ENCODE data around the gene PTPRG.

The PTPRG gene

GRCh38 chr3:61674596-61674995 is 113.2 kb downstream of the PTPRG start:
- DNase-seq: no peak
- no peak overlapping the region for H3K14ac ChIP-seq (ENCODE audit: low read length)
- peaks cover 0 to 2% of the 10 kb centered on the region in 2 experiments for H3K4me1 ChIP-seq (ENCODE audit: control insufficient read depth in 1 of 2, insufficient read depth in 2 of 2, low read length in 2 of 2)
- H4K8ac ChIP-seq (ENCODE audit: low read depth, low read length): no peak overlapping the region
- no peak overlapping the region for H2BK5ac ChIP-seq (ENCODE audit: low read depth, low read length, poor library complexity)
- H3K9ac ChIP-seq (ENCODE audit: low read length): no peak overlapping the region
- H3K18ac ChIP-seq (ENCODE audit: low read length): no peak overlapping the region
- H3K27me3 ChIP-seq (ENCODE audit: insufficient read depth, low read length): no peaks in the 10 kb centered on the region
- H2BK12ac ChIP-seq (ENCODE audit: low read length): no peak overlapping the region
- H3K36me3 ChIP-seq (ENCODE audit: control insufficient read depth in 1 of 2, insufficient read depth in 2 of 2, low read length in 2 of 2): no peaks in the 10 kb centered on the region
- WGBS (ENCODE audit: extremely low coverage, insufficient coverage, insufficient read length): no CpG with 5 or more reads among the region's 1 CpG
- H2BK120ac ChIP-seq (ENCODE audit: insufficient read depth, low read length, poor library complexity): no peak overlapping the region
- H3K9me3 ChIP-seq (ENCODE audit: insufficient read depth, low read depth, low read length): peaks cover 2% of the 10 kb centered on the region
- H4K12ac ChIP-seq (ENCODE audit: low read depth, low read length): no peak overlapping the region
- no peak overlapping the region for H3K4me3 ChIP-seq (ENCODE audit: low read depth, low read length)
- H2AFZ ChIP-seq (ENCODE audit: insufficient read depth, low read length, poor library complexity): no peak overlapping the region
- H3K79me1 ChIP-seq (ENCODE audit: low read length): no peaks in the 10 kb centered on the region
- no peak overlapping the region for H3K4me2 ChIP-seq (ENCODE audit: low read length)
- H3K4ac ChIP-seq (ENCODE audit: low read depth, low read length): no peak overlapping the region
- H4K91ac ChIP-seq (ENCODE audit: low read depth, low read length): no peak overlapping the region
- no peak overlapping the region for H2AK5ac ChIP-seq (ENCODE audit: low read length)
- no peak overlapping the region for H3K27ac ChIP-seq (ENCODE audit: low read depth, low read length)
- H3K79me2 ChIP-seq (ENCODE audit: control insufficient read depth, insufficient read depth, low read length, poor library complexity): no peaks in the 10 kb centered on the region
- no peak overlapping the region for H3K23ac ChIP-seq (ENCODE audit: low read length)

GRCh38 chr3:61679026-61679425 is 117.7 kb downstream of the PTPRG start:
- Histone ChIP-seq H3K4me2 (ENCODE audit: low read length) (no peak overlapping the region), H3K9me3 (ENCODE audit: insufficient read depth, low read depth, low read length) (no peaks in the 10 kb centered on the region), H3K27ac (ENCODE audit: low read depth, low read length) (no peak overlapping the region), H3K36me3 (ENCODE audit: control insufficient read depth in 1 of 2, insufficient read depth in 2 of 2, low read length in 2 of 2) (no peaks in the 10 kb centered on the region), H4K91ac (ENCODE audit: low read depth, low read length) (no peak overlapping the region), H2AFZ (ENCODE audit: insufficient read depth, low read length, poor library complexity) (no peak overlapping the region), H3K9ac (ENCODE audit: low read length) (no peak overlapping the region), H3K18ac (ENCODE audit: low read length) (no peak overlapping the region), H2BK5ac (ENCODE audit: low read depth, low read length, poor library complexity) (no peak overlapping the region), H3K79me1 (ENCODE audit: low read length) (no peaks in the 10 kb centered on the region), H2BK12ac (ENCODE audit: low read length) (no peak overlapping the region), H3K4me1 (ENCODE audit: control insufficient read depth in 1 of 2, insufficient read depth in 2 of 2, low read length in 2 of 2) (peaks cover 0 to 2% of the 10 kb centered on the region in 2 experiments), H4K8ac (ENCODE audit: low read depth, low read length) (no peak overlapping the region), H3K27me3 (ENCODE audit: insufficient read depth, low read length) (no peaks in the 10 kb centered on the region), H2BK120ac (ENCODE audit: insufficient read depth, low read length, poor library complexity) (no peak overlapping the region), H4K12ac (ENCODE audit: low read depth, low read length) (no peak overlapping the region), H3K4ac (ENCODE audit: low read depth, low read length) (no peak overlapping the region), H3K14ac (ENCODE audit: low read length) (no peak overlapping the region), H3K79me2 (ENCODE audit: control insufficient read depth, insufficient read depth, low read length, poor library complexity) (no peaks in the 10 kb centered on the region), H3K23ac (ENCODE audit: low read length) (no peak overlapping the region), H2AK5ac (ENCODE audit: low read length) (no peak overlapping the region), H3K4me3 (ENCODE audit: low read depth, low read length) (no peak overlapping the region)
- no CpG with 5 or more reads among the region's 4 CpGs for WGBS (ENCODE audit: extremely low coverage, insufficient coverage, insufficient read length)
- DNase-seq: no peak

- no peak overlapping the region for H3K27ac ChIP-seq (ENCODE audit: low read depth, low read length)
- no peak overlapping the region for H4K91ac ChIP-seq (ENCODE audit: low read depth, low read length)
- no peak overlapping the region for H2BK12ac ChIP-seq (ENCODE audit: low read length)
- no peak overlapping the region for H3K23ac ChIP-seq (ENCODE audit: low read length)
- H3K36me3 ChIP-seq (ENCODE audit: control insufficient read depth in 1 of 2, insufficient read depth in 2 of 2, low read length in 2 of 2): no peaks in the 10 kb centered on the region
- H3K4me1 ChIP-seq (ENCODE audit: control insufficient read depth in 1 of 2, insufficient read depth in 2 of 2, low read length in 2 of 2): peaks cover 0 to 2% of the 10 kb centered on the region in 2 experiments
- no peak overlapping the region for H3K4me2 ChIP-seq (ENCODE audit: low read length)
- no peak for DNase-seq
- no peak overlapping the region for H3K4me3 ChIP-seq (ENCODE audit: low read depth, low read length)
- H3K9me3 ChIP-seq (ENCODE audit: insufficient read depth, low read depth, low read length): no peaks in the 10 kb centered on the region
- H2BK5ac ChIP-seq (ENCODE audit: low read depth, low read length, poor library complexity): no peak overlapping the region
- no peak overlapping the region for H3K4ac ChIP-seq (ENCODE audit: low read depth, low read length)
- H3K9ac ChIP-seq (ENCODE audit: low read length): no peak overlapping the region
- no peaks in the 10 kb centered on the region for H3K79me1 ChIP-seq (ENCODE audit: low read length)
- no peak overlapping the region for H4K12ac ChIP-seq (ENCODE audit: low read depth, low read length)
- H4K8ac ChIP-seq (ENCODE audit: low read depth, low read length): no peak overlapping the region
- H2AK5ac ChIP-seq (ENCODE audit: low read length): no peak overlapping the region
- H3K14ac ChIP-seq (ENCODE audit: low read length): no peak overlapping the region
- no peak overlapping the region for H2AFZ ChIP-seq (ENCODE audit: insufficient read depth, low read length, poor library complexity)
- H3K18ac ChIP-seq (ENCODE audit: low read length): no peak overlapping the region
- no peak overlapping the region for H2BK120ac ChIP-seq (ENCODE audit: insufficient read depth, low read length, poor library complexity)
- no CpG with 5 or more reads among the region's 3 CpGs for WGBS (ENCODE audit: extremely low coverage, insufficient coverage, insufficient read length)
- H3K79me2 ChIP-seq (ENCODE audit: control insufficient read depth, insufficient read depth, low read length, poor library complexity): no peaks in the 10 kb centered on the region
- no peaks in the 10 kb centered on the region for H3K27me3 ChIP-seq (ENCODE audit: insufficient read depth, low read length)
These were observed 119.2 kb downstream of the PTPRG start for GRCh38 chr3:61680617-61681016.

- Histone ChIP-seq H3K27ac (ENCODE audit: low read depth, low read length) (no peak overlapping the region), H3K4me1 (ENCODE audit: control insufficient read depth in 1 of 2, insufficient read depth in 2 of 2, low read length in 2 of 2) (peaks cover 0 to 2% of the 10 kb centered on the region in 2 experiments), H3K23ac (ENCODE audit: low read length) (no peak overlapping the region), H2BK120ac (ENCODE audit: insufficient read depth, low read length, poor library complexity) (no peak overlapping the region), H4K91ac (ENCODE audit: low read depth, low read length) (no peak overlapping the region), H3K4me3 (ENCODE audit: low read depth, low read length) (no peak overlapping the region), H2BK12ac (ENCODE audit: low read length) (no peak overlapping the region), H3K79me1 (ENCODE audit: low read length) (no peaks in the 10 kb centered on the region), H3K18ac (ENCODE audit: low read length) (no peak overlapping the region), H3K4me2 (ENCODE audit: low read length) (no peak overlapping the region), H2BK5ac (ENCODE audit: low read depth, low read length, poor library complexity) (no peak overlapping the region), H3K9me3 (ENCODE audit: insufficient read depth, low read depth, low read length) (no peaks in the 10 kb centered on the region), H3K79me2 (ENCODE audit: control insufficient read depth, insufficient read depth, low read length, poor library complexity) (no peaks in the 10 kb centered on the region), H2AK5ac (ENCODE audit: low read length) (no peak overlapping the region), H3K9ac (ENCODE audit: low read length) (no peak overlapping the region), H3K14ac (ENCODE audit: low read length) (no peak overlapping the region), H3K36me3 (ENCODE audit: control insufficient read depth in 1 of 2, insufficient read depth in 2 of 2, low read length in 2 of 2) (no peaks in the 10 kb centered on the region), H4K12ac (ENCODE audit: low read depth, low read length) (no peak overlapping the region), H2AFZ (ENCODE audit: insufficient read depth, low read length, poor library complexity) (no peak overlapping the region), H3K4ac (ENCODE audit: low read depth, low read length) (no peak overlapping the region), H3K27me3 (ENCODE audit: insufficient read depth, low read length) (no peaks in the 10 kb centered on the region), H4K8ac (ENCODE audit: low read depth, low read length) (no peak overlapping the region)
- DNase-seq: no peak
- WGBS (ENCODE audit: extremely low coverage, insufficient coverage, insufficient read length): no CpG with 5 or more reads among the region's 5 CpGs
These were observed 120.3 kb downstream of the PTPRG start for GRCh38 chr3:61681636-61682035.
